ENCODE data around the gene ZNF263.

DNA sequence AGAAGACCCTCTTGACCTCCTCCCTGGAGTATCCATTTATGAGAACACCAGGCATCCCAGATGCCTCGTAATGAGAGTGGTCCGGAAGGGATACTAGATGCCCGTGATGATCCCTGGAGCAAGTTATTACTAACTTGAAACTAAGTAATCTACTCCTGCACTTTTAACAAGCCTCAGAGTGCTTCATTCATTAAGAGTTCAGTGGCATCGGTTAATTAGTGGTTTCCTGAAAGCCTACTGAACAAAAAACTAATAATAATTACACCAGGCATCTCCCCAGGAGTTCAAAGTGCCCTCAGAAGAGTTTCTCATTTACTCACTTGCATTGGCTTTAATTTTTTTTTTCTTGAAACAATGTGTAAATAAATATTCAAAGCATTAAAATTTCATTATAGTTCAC is 44.2 kb downstream of the ZNF263 start:
- TF ChIP-seq CTCF (IDR thresholded peaks at IDR 0.05) (no peak), EZH2 (IDR thresholded peaks at IDR 0.05; ENCODE audit: borderline replicate concordance, insufficient read depth, low read depth, low read length, poor library complexity, severe bottlenecking) (no peak)
